ENCODE results near the gene GAS2.
A peak's percentile ranks its signal among the peaks of the same experiment; 100 is the strongest.

Gene GAS2

GRCh38 chr11:22657101-22657694, 9.2 kb upstream of the GAS2 start:
- H3K4me3 ChIP-seq (ENCODE audit: low read depth, low read length): no peak overlapping the region
- TF ChIP-seq, protein P1, sequence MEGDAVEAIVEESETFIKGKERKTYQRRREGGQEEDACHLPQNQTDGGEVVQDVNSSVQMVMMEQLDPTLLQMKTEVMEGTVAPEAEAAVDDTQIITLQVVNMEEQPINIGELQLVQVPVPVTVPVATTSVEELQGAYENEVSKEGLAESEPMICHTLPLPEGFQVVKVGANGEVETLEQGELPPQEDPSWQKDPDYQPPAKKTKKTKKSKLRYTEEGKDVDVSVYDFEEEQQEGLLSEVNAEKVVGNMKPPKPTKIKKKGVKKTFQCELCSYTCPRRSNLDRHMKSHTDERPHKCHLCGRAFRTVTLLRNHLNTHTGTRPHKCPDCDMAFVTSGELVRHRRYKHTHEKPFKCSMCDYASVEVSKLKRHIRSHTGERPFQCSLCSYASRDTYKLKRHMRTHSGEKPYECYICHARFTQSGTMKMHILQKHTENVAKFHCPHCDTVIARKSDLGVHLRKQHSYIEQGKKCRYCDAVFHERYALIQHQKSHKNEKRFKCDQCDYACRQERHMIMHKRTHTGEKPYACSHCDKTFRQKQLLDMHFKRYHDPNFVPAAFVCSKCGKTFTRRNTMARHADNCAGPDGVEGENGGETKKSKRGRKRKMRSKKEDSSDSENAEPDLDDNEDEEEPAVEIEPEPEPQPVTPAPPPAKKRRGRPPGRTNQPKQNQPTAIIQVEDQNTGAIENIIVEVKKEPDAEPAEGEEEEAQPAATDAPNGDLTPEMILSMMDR (IDR thresholded peaks at IDR 0.05; ENCODE audit: borderline replicate concordance, insufficient read depth, low read depth, low read length): no peak

GRCh38 chr11:22659783-22660182, 6.6 kb upstream of the GAS2 start:
- TF ChIP-seq, protein P1 (IDR thresholded peaks at IDR 0.05; ENCODE audit: borderline replicate concordance, insufficient read depth, low read depth, low read length): no peak
- H3K4me3 ChIP-seq (ENCODE audit: low read depth, low read length): no peak overlapping the region

GRCh38 chr11:22666688-22667439, 453 bp downstream of the GAS2 start:
- peak overlapping the region; percentile 28 for H3K4me3 ChIP-seq (ENCODE audit: low read depth, low read length)
- TF ChIP-seq, protein P1 (IDR thresholded peaks at IDR 0.05; ENCODE audit: borderline replicate concordance, insufficient read depth, low read depth, low read length): no peak

- TF ChIP-seq, protein P1 (IDR thresholded peaks at IDR 0.05; ENCODE audit: borderline replicate concordance, insufficient read depth, low read depth, low read length): no peak
- no peak overlapping the region for H3K4me3 ChIP-seq (ENCODE audit: low read depth, low read length)
Measured at GRCh38 chr11:22668005-22668796, 1.8 kb downstream of the GAS2 start.

GRCh38 chr11:22669368-22669767, 3.0 kb downstream of the GAS2 start:
- TF ChIP-seq, protein P1 (IDR thresholded peaks at IDR 0.05; ENCODE audit: borderline replicate concordance, insufficient read depth, low read depth, low read length): no peak
- no peak overlapping the region for H3K4me3 ChIP-seq (ENCODE audit: low read depth, low read length)

GRCh38 chr11:22670830-22671229, 4.4 kb downstream of the GAS2 start:
- H3K4me3 ChIP-seq (ENCODE audit: low read depth, low read length): no peak overlapping the region
- TF ChIP-seq, protein P1 (IDR thresholded peaks at IDR 0.05; ENCODE audit: borderline replicate concordance, insufficient read depth, low read depth, low read length): peak; percentile 22; the same call in 1 of the 2 replicates
